KMS-11 (cell line): ENCODE measurements around the gene AP2B1.
"Not testable (repeated sequence)": the region's sequence is repeated elsewhere in the genome, so short reads cannot be mapped to it uniquely, and the experiment has no call there.

Source experiments
- H2AFZ ChIP-seq: fragments of 200-600 bp; sonication (generic); 2 replicates; pipeline ENCODE4 v1.6.1; 2016; ENCODE audit warnings: antibody characterized with exemption, mixed run types, low read depth
- H3K27ac ChIP-seq: fragments of 200-600 bp; sonication (generic); 2 replicates; pipeline ENCODE4 v1.6.1; 2016; ENCODE audit warnings: mild to moderate bottlenecking, mixed run types
- H3K27me3 ChIP-seq: fragments of 200-600 bp; sonication (generic); 2 replicates; pipeline ENCODE4 v1.6.1; 2017; ENCODE audit warnings: mild to moderate bottlenecking, low read depth, mixed run types, moderate library complexity; ENCODE audit not compliant: insufficient read depth
- H3K36me3 ChIP-seq: fragments of 200-600 bp; sonication (generic); 2 replicates; pipeline ENCODE4 v1.6.1; 2017; ENCODE audit warnings: mild to moderate bottlenecking, mixed run types; ENCODE audit not compliant: insufficient read depth
- H3K4me1 ChIP-seq: fragments of 200-600 bp; sonication (generic); 2 replicates; pipeline ENCODE4 v1.6.1; 2016; ENCODE audit warnings: mild to moderate bottlenecking, low read depth, mixed run types; ENCODE audit not compliant: poor library complexity, severe bottlenecking
- H3K4me2 ChIP-seq: fragments of 200-600 bp; sonication (generic); 2 replicates; pipeline ENCODE4 v1.7.0; 2016; ENCODE audit warnings: mild to moderate bottlenecking, mixed run types
- H3K4me3 ChIP-seq: fragments of 200-600 bp; sonication (generic); IDR thresholded peaks from 2 replicates; pipeline ENCODE4 v1.6.1; 2017; ENCODE audit warnings: low read depth, low read length, mixed read lengths; ENCODE audit not compliant: insufficient read depth
- H3K79me2 ChIP-seq: fragments of 200-600 bp; sonication (generic); 2 replicates; pipeline ENCODE4 v1.6.1; 2016; ENCODE audit warnings: low read depth, mixed run types; ENCODE audit not compliant: insufficient read depth
- H3K9ac ChIP-seq: fragments of 200-600 bp; sonication (generic); 2 replicates; pipeline ENCODE4 v1.6.1; 2016; ENCODE audit warnings: mild to moderate bottlenecking, mixed run types
- H4K20me1 ChIP-seq: fragments of 200-600 bp; sonication (generic); 2 replicates; pipeline ENCODE4 v1.6.1; 2016; ENCODE audit warnings: mild to moderate bottlenecking, mixed run types; ENCODE audit not compliant: insufficient read depth
- CTCF ChIP-seq: fragments of 200-600 bp; sonication (generic); conservative IDR thresholded peaks from 2 replicates; pipeline ENCODE4 v1.6.1; 2017; ENCODE audit warnings: low read depth, mild to moderate bottlenecking, antibody characterized with exemption, low read length, moderate library complexity, mixed read lengths

AP2B1 gene

GRCh38 chr17:35607239-35607847 is 20.2 kb downstream of the AP2B1 start:
- Histone ChIP-seq H4K20me1 (no peaks in the 10 kb centered on the region), H3K36me3 (no peaks in the 10 kb centered on the region), H3K4me1 (no peaks in the 10 kb centered on the region), H3K9ac (no peak overlapping the region), H2AFZ (no peak overlapping the region), H3K27me3 (no peaks in the 10 kb centered on the region), H3K4me2 (no peak overlapping the region), H3K79me2 (no peaks in the 10 kb centered on the region), H3K27ac (no peak overlapping the region), H3K4me3 (no peak overlapping the region)
- no peak for TF ChIP-seq CTCF

GRCh38 chr17:35609831-35610230 is 22.7 kb downstream of the AP2B1 start:
- no peak overlapping the region for H3K9ac ChIP-seq
- H3K36me3 ChIP-seq: no peaks in the 10 kb centered on the region
- no peaks in the 10 kb centered on the region for H4K20me1 ChIP-seq
- H2AFZ ChIP-seq: no peak overlapping the region
- H3K4me2 ChIP-seq: no peak overlapping the region
- no peaks in the 10 kb centered on the region for H3K79me2 ChIP-seq
- no peak overlapping the region for H3K27ac ChIP-seq
- TF ChIP-seq CTCF: no peak
- H3K4me1 ChIP-seq: no peaks in the 10 kb centered on the region
- H3K27me3 ChIP-seq: no peaks in the 10 kb centered on the region
- H3K4me3 ChIP-seq: no peak overlapping the region

GRCh38 chr17:35610746-35611145 is 23.6 kb downstream of the AP2B1 start:
- not testable (repeated sequence) for H4K20me1 ChIP-seq, H2AFZ ChIP-seq, H3K36me3 ChIP-seq, H3K27ac ChIP-seq, H3K4me3 ChIP-seq, H3K4me2 ChIP-seq, H3K4me1 ChIP-seq, H3K9ac ChIP-seq, H3K79me2 ChIP-seq, H3K27me3 ChIP-seq

- no peaks in the 10 kb centered on the region for H3K27me3 ChIP-seq
- no peaks in the 10 kb centered on the region for H4K20me1 ChIP-seq
- H3K27ac ChIP-seq: no peak overlapping the region
- peak; percentile 66 for TF ChIP-seq CTCF
- no peak overlapping the region for H3K9ac ChIP-seq
- no peak overlapping the region for H3K4me2 ChIP-seq
- H3K36me3 ChIP-seq: no peaks in the 10 kb centered on the region
- no peak overlapping the region for H2AFZ ChIP-seq
- no peaks in the 10 kb centered on the region for H3K4me1 ChIP-seq
- no peak overlapping the region for H3K4me3 ChIP-seq
- no peaks in the 10 kb centered on the region for H3K79me2 ChIP-seq
Measured at GRCh38 chr17:35612924-35613521, 25.9 kb downstream of the AP2B1 start.

- TF ChIP-seq CTCF: no peak
- Histone ChIP-seq H3K4me1 (no peaks in the 10 kb centered on the region), H2AFZ (no peak overlapping the region), H4K20me1 (no peaks in the 10 kb centered on the region), H3K36me3 (no peaks in the 10 kb centered on the region), H3K9ac (no peak overlapping the region), H3K27me3 (no peaks in the 10 kb centered on the region), H3K4me2 (no peak overlapping the region), H3K79me2 (no peaks in the 10 kb centered on the region), H3K4me3 (no peak overlapping the region), H3K27ac (no peak overlapping the region)
Measured at GRCh38 chr17:35614810-35615209, 27.7 kb downstream of the AP2B1 start.
